DOHH2 (cell line): ENCODE measurements around the gene THAP4.

Experiments used
- H3F3A ChIP-seq: fragments of 200-600 bp; sonication (generic), shearing (Covaris generic); 2 replicates; pipeline ENCODE4 v1.6.0; 2016; ENCODE audit warnings: antibody characterized with exemption, mild to moderate bottlenecking; ENCODE audit not compliant: control insufficient read depth, insufficient read depth
- H3K27ac ChIP-seq: fragments of 200-600 bp; sonication (generic); 2 replicates; pipeline ENCODE4 v1.5.1; 2014; ENCODE audit warnings: low read depth, mild to moderate bottlenecking, low read length, moderate library complexity
- H3K27me3 ChIP-seq: fragments of 200-600 bp; sonication (generic); 2 replicates; pipeline ENCODE4 v1.6.1; 2014; ENCODE audit warnings: mild to moderate bottlenecking, low read length, mixed read lengths; ENCODE audit not compliant: control insufficient read depth
- H3K36me3 ChIP-seq: fragments of 200-600 bp; sonication (generic); 2 replicates; pipeline ENCODE4 v1.6.1; 2014; ENCODE audit warnings: mild to moderate bottlenecking, low read length, moderate library complexity, mixed read lengths; ENCODE audit not compliant: control insufficient read depth
- H3K4me1 ChIP-seq: fragments of 200-600 bp; sonication (generic); 2 replicates; pipeline ENCODE4 v1.6.1; 2014; ENCODE audit warnings: mild to moderate bottlenecking, low read length, mixed read lengths; ENCODE audit not compliant: control insufficient read depth
- H3K4me2 ChIP-seq: fragments of 200-600 bp; sonication (generic); 2 replicates; pipeline ENCODE4 v1.6.0; 2014; ENCODE audit warnings: mild to moderate bottlenecking, low read length, moderate library complexity
- H3K4me3 ChIP-seq: fragments of 200-600 bp; sonication (generic); 2 replicates; pipeline ENCODE4 v1.5.1; 2014; ENCODE audit warnings: mild to moderate bottlenecking, low read length, mixed read lengths
- H3K79me2 ChIP-seq: fragments of 200-600 bp; sonication (generic); 2 replicates; pipeline ENCODE4 v1.6.1; 2014; ENCODE audit warnings: mild to moderate bottlenecking, low read length, mixed read lengths; ENCODE audit not compliant: control insufficient read depth
- H3K9me2 ChIP-seq: fragments of 200-600 bp; sonication (generic); replicated peaks from 2 replicates; pipeline ENCODE4 v1.6.1; 2014; ENCODE audit warnings: mild to moderate bottlenecking, low read length, mixed read lengths; ENCODE audit not compliant: control insufficient read depth
- H3K9me3 ChIP-seq: fragments of 200-600 bp; sonication (generic); 2 replicates; pipeline ENCODE4 v1.6.1; 2014; ENCODE audit warnings: antibody characterized with exemption, low read length, mixed read lengths; ENCODE audit not compliant: control insufficient read depth, insufficient read depth
- H4K20me1 ChIP-seq: fragments of 200-600 bp; sonication (generic); 2 replicates; pipeline ENCODE4 v1.6.0; 2014; ENCODE audit warnings: low read depth, mild to moderate bottlenecking, antibody characterized with exemption, low read length, moderate library complexity; ENCODE audit not compliant: control insufficient read depth, insufficient read depth
- EZH2phosphoT487 ChIP-seq: fragments of 200-600 bp; sonication (generic); IDR thresholded peaks from 2 replicates; pipeline ENCODE4 v1.6.1; 2017; ENCODE audit warnings: borderline replicate concordance, mild to moderate bottlenecking, antibody characterized with exemption, low read length, moderate library complexity, mixed read lengths
- TF ChIP-seq, protein P1 (sequence below): fragments of 200-600 bp; sonication (generic); IDR thresholded peaks from one replicate; pipeline ENCODE4 v1.5.1; 2014; ENCODE audit warnings: antibody characterized with exemption, mild to moderate bottlenecking, low read depth, low read length; ENCODE audit not compliant: poor library complexity, severe bottlenecking

Gene THAP4

DNA sequence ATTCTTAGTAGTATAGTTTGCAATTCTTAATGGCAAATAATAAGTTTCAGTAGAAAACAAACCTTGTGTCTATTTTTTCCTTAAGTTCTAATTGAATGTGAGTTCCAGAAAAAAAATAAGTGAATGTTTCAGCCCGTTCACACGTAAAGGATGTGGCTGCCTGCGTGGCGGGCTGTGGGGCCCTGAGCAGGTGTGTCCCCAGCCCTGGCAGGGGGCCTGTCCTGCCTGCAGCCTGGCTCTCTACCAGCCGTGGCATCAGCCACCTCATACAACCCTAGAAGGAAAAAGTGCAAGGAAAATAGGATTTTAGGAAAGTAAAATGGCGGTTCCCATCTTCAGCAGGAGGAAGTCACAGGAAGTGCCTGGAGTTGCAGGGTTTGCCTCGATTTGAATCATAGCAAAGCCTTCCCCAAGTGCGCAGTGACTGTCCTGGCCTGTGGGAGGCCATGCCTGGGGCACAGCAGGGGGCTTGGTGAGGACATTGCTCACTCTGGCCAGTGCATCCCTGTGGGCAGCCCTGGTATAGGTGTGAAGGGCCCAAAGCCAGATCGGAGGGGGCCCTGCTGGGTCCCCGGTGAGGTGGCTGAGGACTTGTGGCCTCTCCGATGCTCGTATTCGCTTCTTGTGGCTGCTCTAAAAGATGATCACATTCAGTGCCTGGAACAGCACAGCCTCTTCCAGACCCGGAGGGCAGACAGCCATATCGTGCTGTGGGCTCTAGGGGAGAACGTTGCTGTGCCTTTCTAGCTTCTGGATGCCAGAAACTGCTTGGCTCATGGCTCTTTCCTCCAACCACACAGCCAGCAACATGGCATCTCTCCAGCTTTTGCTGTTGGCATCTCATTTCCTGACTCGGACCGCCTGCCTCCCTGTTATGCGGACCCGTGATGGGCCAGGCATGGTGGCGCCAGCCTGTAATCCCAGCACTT, 37.1 kb upstream of the THAP4 start:
- Histone ChIP-seq H3K27ac (no peak overlapping the region), H3K79me2 (no peaks in the 10 kb centered on the region), H3F3A (no peaks in the 10 kb centered on the region), H3K4me3 (no peak overlapping the region), H4K20me1 (no peaks in the 10 kb centered on the region), H3K36me3 (peaks cover 65% of the 10 kb centered on the region), H3K27me3 (no peaks in the 10 kb centered on the region), H3K9me3 (no peaks in the 10 kb centered on the region), H3K4me1 (no peaks in the 10 kb centered on the region), H3K9me2 (no peaks in the 10 kb centered on the region), H3K4me2 (no peak overlapping the region)
- TF ChIP-seq, protein P1, sequence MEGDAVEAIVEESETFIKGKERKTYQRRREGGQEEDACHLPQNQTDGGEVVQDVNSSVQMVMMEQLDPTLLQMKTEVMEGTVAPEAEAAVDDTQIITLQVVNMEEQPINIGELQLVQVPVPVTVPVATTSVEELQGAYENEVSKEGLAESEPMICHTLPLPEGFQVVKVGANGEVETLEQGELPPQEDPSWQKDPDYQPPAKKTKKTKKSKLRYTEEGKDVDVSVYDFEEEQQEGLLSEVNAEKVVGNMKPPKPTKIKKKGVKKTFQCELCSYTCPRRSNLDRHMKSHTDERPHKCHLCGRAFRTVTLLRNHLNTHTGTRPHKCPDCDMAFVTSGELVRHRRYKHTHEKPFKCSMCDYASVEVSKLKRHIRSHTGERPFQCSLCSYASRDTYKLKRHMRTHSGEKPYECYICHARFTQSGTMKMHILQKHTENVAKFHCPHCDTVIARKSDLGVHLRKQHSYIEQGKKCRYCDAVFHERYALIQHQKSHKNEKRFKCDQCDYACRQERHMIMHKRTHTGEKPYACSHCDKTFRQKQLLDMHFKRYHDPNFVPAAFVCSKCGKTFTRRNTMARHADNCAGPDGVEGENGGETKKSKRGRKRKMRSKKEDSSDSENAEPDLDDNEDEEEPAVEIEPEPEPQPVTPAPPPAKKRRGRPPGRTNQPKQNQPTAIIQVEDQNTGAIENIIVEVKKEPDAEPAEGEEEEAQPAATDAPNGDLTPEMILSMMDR, result no peak
- TF ChIP-seq EZH2phosphoT487, result no peak

DNA sequence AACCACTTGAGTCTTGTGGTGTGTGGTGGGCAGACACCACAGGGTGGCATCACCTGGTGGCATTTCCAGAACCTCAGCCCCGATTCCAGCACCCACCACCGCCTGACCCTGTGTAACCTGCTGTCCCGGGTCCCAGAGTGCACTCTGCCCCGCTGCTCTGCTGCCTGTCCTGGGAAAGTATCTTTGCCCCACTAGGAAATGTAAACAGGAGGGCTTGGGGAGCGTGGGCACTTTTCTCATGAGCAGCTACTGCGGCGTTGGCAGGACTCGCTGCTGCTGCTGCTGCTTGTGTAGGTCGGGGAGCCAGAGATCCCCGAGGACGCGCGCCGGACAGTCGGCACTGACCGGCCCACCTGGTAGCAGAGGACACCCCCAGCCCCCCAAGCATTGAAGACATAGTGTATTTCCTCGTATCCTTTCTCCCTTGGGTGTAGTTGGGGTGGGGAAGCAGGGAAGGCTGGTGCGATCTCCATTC, 36.3 kb upstream of the THAP4 start:
- Histone ChIP-seq H3F3A (no peaks in the 10 kb centered on the region), H3K4me3 (no peak overlapping the region), H4K20me1 (no peaks in the 10 kb centered on the region), H3K27ac (no peak overlapping the region), H3K79me2 (no peaks in the 10 kb centered on the region), H3K9me2 (no peaks in the 10 kb centered on the region), H3K9me3 (no peaks in the 10 kb centered on the region), H3K4me1 (no peaks in the 10 kb centered on the region), H3K27me3 (no peaks in the 10 kb centered on the region), H3K4me2 (no peak overlapping the region), H3K36me3 (peaks cover 65% of the 10 kb centered on the region)
- TF ChIP-seq EZH2phosphoT487, result no peak
- TF ChIP-seq, protein P1, result no peak

- H3K27me3 ChIP-seq, result no peaks in the 10 kb centered on the region
- H3K36me3 ChIP-seq, result peaks cover 63% of the 10 kb centered on the region
- H3K4me2 ChIP-seq, result no peak overlapping the region
- H3K27ac ChIP-seq, result no peak overlapping the region
- H3K9me2 ChIP-seq, result no peaks in the 10 kb centered on the region
- H3K4me1 ChIP-seq, result no peaks in the 10 kb centered on the region
- no peaks in the 10 kb centered on the region for H3K79me2 ChIP-seq
- no peaks in the 10 kb centered on the region for H3K9me3 ChIP-seq
- H4K20me1 ChIP-seq, result no peaks in the 10 kb centered on the region
- no peaks in the 10 kb centered on the region for H3F3A ChIP-seq
- H3K4me3 ChIP-seq, result no peak overlapping the region
- no peak for TF ChIP-seq EZH2phosphoT487
- TF ChIP-seq, protein P1, result no peak
These were observed 35.6 kb upstream of the THAP4 start for GRCh38 chr2:241672243-241673188.
